K562 (cell line): ENCODE measurements around the gene SRSF1. TPM values are rescaled to one million over a fixed set of nuclear protein-coding genes. Genes with fewer than 3 reads are reported as not detected.

Experiments used
- CCNT2 ChIP-seq: IDR thresholded peaks from 2 replicates; pipeline ENCODE4 v1.6.1; 2011; ENCODE audit warnings: borderline replicate concordance, low read depth, mild to moderate bottlenecking, moderate library complexity, mixed read lengths, low read length; ENCODE audit not compliant: insufficient read length; ENCODE audit errors: extremely low read depth
- CXXC5 ChIP-seq: fragments of 250-450 bp; sonication (Bioruptor Pico); IDR thresholded peaks from 2 replicates; pipeline ENCODE4 v1.8.0; 2022; ENCODE audit warnings: inconsistent platforms, mild to moderate bottlenecking, moderate library complexity
- HMG20B ChIP-seq: fragments of 250-450 bp; sonication (Bioruptor Pico); IDR thresholded peaks from 2 replicates; pipeline ENCODE4 v1.5.0; 2021; ENCODE audit warnings: mild to moderate bottlenecking
- KAT8 ChIP-seq: fragments of 450-650 bp; IDR thresholded peaks from 2 replicates; pipeline ENCODE4 v1.6.1; 2016; ENCODE audit warnings: low read depth, mild to moderate bottlenecking
- KDM5B ChIP-seq: fragments of 200-600 bp; sonication (generic); IDR thresholded peaks from 2 replicates; pipeline ENCODE4 v1.6.1; 2012; ENCODE audit warnings: low read depth, mild to moderate bottlenecking, moderate library complexity, low read length, control low read depth, inconsistent platforms; ENCODE audit not compliant: insufficient replicate concordance
- SAFB ChIP-seq: fragments of 200-400 bp; formaldehyde crosslinking; IDR thresholded peaks from 2 replicates; pipeline ENCODE4 v1.6.1; 2017; ENCODE audit warnings: low read depth, low read length, borderline replicate concordance
- SNRNP70 ChIP-seq: fragments of 200-400 bp; formaldehyde crosslinking; optimal IDR thresholded peaks from 2 replicates; pipeline ENCODE3; 2017; ENCODE audit warnings: low read depth, low read length
- ZBTB7A ChIP-seq: IDR thresholded peaks from 2 replicates; pipeline ENCODE4 v1.6.1; 2011; ENCODE audit warnings: low read depth, mild to moderate bottlenecking, low read length, moderate library complexity, borderline replicate concordance; ENCODE audit not compliant: control insufficient read depth
- ZNF766 ChIP-seq: fragments of 200-800 bp; sonication (Bioruptor generic); conservative IDR thresholded peaks from 2 replicates; pipeline ENCODE4 v1.6.1; 2016; ENCODE audit warnings: missing genetic modification characterization, missing compliant biosample characterization
- ZZZ3 ChIP-seq: fragments of 450-650 bp; IDR thresholded peaks from 2 replicates; pipeline ENCODE4 v1.6.1; 2016; ENCODE audit warnings: antibody characterized with exemption, mild to moderate bottlenecking, moderate library complexity
- polyA plus RNA-seq, 8 experiments: library from polyadenylated mRNA; depleted of rRNA in 4 of 8; stranded (reverse) in 5 of 8; unstranded in 3 of 8; fragments of >200 nt; fragmentation: Nextera tagmentation in 2 of 8; fragmentation: Illumina TruSeq in 1 of 8; extraction: Ambion mirVana in 2 of 8; extraction: Trizol in 1 of 8; gene quantifications; 2 replicates each; pipeline versions ENCODE4 v1.2.1 to v1.2.3, GENCODE V29; 2011 to 2014; ENCODE audit warnings: inconsistent platforms in 1 of 8, missing spikeins in 1 of 8
- total RNA-seq, 7 experiments: library from RNA; depleted of rRNA in 6 of 7; stranded (reverse); fragments of >200 nt in 6 of 7; fragmentation: Illumina TruSeq in 2 of 7; extraction: Trizol in 2 of 7; gene quantifications; 2 replicates each; pipeline versions ENCODE4 v1.2.1 to v1.2.3, GENCODE V29; 2011 to 2021; ENCODE audit warnings: low replicate concordance in 1 of 7
- TF ChIP-seq, protein P1 (sequence below): fragments of 250-450 bp; sonication (Bioruptor Pico); IDR thresholded peaks from 2 replicates; pipeline ENCODE4 v1.4.0; 2020
- TF ChIP-seq, protein P2 (sequence below), 2 experiments: IDR thresholded peaks; 2 replicates each; pipeline ENCODE4 v1.6.1; 2011; ENCODE audit warnings: borderline replicate concordance in 1 of 2, control low read depth in 1 of 2, low read depth in 1 of 2, low read length in 1 of 2, mild to moderate bottlenecking in 1 of 2, mixed read lengths in 1 of 2, moderate library complexity in 1 of 2; ENCODE audit not compliant: insufficient read depth in 1 of 2, insufficient read length in 1 of 2, poor library complexity in 1 of 2, severe bottlenecking in 1 of 2; ENCODE audit errors: extremely low read depth in 1 of 2
- TF ChIP-seq, protein P3 (sequence below), 3 experiments: fragments of 200-800 bp in 1 of 3; fragments of 250-450 bp in 1 of 3; fragments of 450-650 bp in 1 of 3; sonication (Bioruptor Pico) in 1 of 3; sonication (Bioruptor generic) in 1 of 3; formaldehyde crosslinking in 1 of 3; IDR thresholded peaks; 2 replicates each; pipeline versions ENCODE4 v1.6.1 to v1.8.0; 2016 to 2022; ENCODE audit warnings: mild to moderate bottlenecking in 2 of 3, missing genetic modification characterization in 2 of 3, missing compliant biosample characterization in 1 of 3, moderate library complexity in 1 of 3

Gene SRSF1
- total and polyA plus RNA-seq, 9 of the 15 experiments (the other 6 are each of a cell fraction or from before 2014, with no cell fraction given): 77.8 to 559 (median 442) TPM

DNA sequence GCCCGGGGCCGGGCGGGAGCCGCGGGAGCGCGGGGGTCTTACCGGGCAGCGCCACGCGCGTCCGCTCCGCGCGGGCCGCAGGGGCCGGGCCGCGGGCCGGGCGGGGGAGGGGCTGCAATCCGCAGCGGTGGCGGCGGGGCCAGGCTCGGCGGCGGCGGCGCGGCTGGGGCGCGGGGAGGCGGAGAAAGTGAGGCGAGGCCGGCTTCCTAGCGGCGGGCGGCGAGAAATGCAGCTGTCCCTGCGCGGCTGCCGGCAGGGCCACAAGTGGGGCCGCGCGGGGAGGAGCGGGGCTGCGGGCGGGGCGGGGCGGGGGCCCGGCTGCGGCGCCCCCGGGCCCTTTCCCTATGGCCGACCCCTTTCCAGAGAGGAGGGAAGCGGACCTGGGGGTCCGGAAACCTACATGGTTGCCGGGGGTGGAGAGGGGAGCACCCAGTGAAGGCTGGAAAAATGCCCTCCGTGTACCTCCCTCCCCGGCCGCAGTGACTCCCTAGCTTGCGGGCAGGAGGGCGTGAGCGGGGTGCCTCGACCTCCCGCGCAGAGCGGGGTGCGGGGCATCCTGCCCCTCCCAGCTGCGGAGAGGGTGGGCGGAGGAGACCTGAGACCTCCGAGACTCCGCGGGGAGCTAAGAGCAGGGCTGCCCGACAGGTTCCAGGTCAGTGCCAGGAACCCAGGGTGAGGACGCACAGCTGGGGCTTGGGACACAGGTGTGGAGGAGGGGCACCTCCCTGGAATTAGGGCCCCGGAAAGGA lies 51.7 kb downstream of the SRSF1 start, which contains the start of gene CUEDC1 (continued):
- TF ChIP-seq, protein P1, sequence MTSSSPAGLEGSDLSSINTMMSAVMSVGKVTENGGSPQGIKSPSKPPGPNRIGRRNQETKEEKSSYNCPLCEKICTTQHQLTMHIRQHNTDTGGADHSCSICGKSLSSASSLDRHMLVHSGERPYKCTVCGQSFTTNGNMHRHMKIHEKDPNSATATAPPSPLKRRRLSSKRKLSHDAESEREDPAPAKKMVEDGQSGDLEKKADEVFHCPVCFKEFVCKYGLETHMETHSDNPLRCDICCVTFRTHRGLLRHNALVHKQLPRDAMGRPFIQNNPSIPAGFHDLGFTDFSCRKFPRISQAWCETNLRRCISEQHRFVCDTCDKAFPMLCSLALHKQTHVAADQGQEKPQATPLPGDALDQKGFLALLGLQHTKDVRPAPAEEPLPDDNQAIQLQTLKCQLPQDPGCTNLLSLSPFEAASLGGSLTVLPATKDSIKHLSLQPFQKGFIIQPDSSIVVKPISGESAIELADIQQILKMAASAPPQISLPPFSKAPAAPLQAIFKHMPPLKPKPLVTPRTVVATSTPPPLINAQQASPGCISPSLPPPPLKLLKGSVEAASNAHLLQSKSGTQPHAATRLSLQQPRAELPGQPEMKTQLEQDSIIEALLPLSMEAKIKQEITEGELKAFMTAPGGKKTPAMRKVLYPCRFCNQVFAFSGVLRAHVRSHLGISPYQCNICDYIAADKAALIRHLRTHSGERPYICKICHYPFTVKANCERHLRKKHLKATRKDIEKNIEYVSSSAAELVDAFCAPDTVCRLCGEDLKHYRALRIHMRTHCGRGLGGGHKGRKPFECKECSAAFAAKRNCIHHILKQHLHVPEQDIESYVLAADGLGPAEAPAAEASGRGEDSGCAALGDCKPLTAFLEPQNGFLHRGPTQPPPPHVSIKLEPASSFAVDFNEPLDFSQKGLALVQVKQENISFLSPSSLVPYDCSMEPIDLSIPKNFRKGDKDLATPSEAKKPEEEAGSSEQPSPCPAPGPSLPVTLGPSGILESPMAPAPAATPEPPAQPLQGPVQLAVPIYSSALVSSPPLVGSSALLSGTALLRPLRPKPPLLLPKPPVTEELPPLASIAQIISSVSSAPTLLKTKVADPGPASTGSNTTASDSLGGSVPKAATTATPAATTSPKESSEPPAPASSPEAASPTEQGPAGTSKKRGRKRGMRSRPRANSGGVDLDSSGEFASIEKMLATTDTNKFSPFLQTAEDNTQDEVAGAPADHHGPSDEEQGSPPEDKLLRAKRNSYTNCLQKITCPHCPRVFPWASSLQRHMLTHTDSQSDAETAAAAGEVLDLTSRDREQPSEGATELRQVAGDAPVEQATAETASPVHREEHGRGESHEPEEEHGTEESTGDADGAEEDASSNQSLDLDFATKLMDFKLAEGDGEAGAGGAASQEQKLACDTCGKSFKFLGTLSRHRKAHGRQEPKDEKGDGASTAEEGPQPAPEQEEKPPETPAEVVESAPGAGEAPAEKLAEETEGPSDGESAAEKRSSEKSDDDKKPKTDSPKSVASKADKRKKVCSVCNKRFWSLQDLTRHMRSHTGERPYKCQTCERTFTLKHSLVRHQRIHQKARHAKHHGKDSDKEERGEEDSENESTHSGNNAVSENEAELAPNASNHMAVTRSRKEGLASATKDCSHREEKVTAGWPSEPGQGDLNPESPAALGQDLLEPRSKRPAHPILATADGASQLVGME: 0 out of 2 replicates have a peak, but pooled peaks have one; percentile 26
- TF ChIP-seq, protein P2, sequence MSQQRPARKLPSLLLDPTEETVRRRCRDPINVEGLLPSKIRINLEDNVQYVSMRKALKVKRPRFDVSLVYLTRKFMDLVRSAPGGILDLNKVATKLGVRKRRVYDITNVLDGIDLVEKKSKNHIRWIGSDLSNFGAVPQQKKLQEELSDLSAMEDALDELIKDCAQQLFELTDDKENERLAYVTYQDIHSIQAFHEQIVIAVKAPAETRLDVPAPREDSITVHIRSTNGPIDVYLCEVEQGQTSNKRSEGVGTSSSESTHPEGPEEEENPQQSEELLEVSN (IDR thresholded peaks at IDR 0.05; ENCODE audit: borderline replicate concordance in 1 of 2, extremely low read depth in 1 of 2, insufficient read depth in 1 of 2, insufficient read length in 1 of 2, low read depth in 1 of 2, low read length in 1 of 2, poor library complexity in 1 of 2, severe bottlenecking in 1 of 2): peak; percentile 20 to 60
- 0 out of 2 replicates have a peak, but pooled peaks have one; percentile 19 for TF ChIP-seq ZNF766 (CRISPR knock-in tag)
- TF ChIP-seq SNRNP70: no peak
- no peak for TF ChIP-seq ZZZ3
- peak; percentile 46; the same call in 1 of the 2 replicates for TF ChIP-seq CXXC5 (CRISPR knock-in tag)
- TF ChIP-seq ZBTB7A: peak; percentile 47; the same call in 1 of the 2 replicates
- peak; percentile 43 for TF ChIP-seq CCNT2
- TF ChIP-seq, protein P3, sequence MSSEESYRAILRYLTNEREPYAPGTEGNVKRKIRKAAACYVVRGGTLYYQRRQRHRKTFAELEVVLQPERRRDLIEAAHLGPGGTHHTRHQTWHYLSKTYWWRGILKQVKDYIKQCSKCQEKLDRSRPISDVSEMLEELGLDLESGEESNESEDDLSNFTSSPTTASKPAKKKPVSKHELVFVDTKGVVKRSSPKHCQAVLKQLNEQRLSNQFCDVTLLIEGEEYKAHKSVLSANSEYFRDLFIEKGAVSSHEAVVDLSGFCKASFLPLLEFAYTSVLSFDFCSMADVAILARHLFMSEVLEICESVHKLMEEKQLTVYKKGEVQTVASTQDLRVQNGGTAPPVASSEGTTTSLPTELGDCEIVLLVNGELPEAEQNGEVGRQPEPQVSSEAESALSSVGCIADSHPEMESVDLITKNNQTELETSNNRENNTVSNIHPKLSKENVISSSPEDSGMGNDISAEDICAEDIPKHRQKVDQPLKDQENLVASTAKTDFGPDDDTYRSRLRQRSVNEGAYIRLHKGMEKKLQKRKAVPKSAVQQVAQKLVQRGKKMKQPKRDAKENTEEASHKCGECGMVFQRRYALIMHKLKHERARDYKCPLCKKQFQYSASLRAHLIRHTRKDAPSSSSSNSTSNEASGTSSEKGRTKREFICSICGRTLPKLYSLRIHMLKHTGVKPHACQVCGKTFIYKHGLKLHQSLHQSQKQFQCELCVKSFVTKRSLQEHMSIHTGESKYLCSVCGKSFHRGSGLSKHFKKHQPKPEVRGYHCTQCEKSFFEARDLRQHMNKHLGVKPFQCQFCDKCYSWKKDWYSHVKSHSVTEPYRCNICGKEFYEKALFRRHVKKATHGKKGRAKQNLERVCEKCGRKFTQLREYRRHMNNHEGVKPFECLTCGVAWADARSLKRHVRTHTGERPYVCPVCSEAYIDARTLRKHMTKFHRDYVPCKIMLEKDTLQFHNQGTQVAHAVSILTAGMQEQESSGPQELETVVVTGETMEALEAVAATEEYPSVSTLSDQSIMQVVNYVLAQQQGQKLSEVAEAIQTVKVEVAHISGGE (CRISPR knock-in tag; IDR thresholded peaks at IDR 0.05): peak in 1 of 3 experiments; percentile 37; a peak in 1 of 6 replicates
- 0 out of 2 replicates have a peak, but pooled peaks have one; percentile 24 for TF ChIP-seq SAFB
- no peak for TF ChIP-seq HMG20B (CRISPR knock-in tag)
- TF ChIP-seq KAT8: no peak
- TF ChIP-seq KDM5B: peak; percentile 34
